GM18951 (cell line): ENCODE results near the gene GLS2.
"Not testable (repeated sequence)": the region's sequence is repeated elsewhere in the genome, so short reads cannot be mapped to it uniquely, and the experiment has no call there.

Experiments
- POLR2A ChIP-seq: IDR thresholded peaks from 4 replicates; pipeline ENCODE4 v1.6.1; 2011; ENCODE audit warnings: mild to moderate bottlenecking; ENCODE audit not compliant: insufficient read length, insufficient read depth; ENCODE audit errors: extremely low read depth
- in situ Hi-C: fragments of 300-500 bp; cut with MboI; formaldehyde crosslinking; loops from one replicate; pipeline ENCODE4 v1.12.0; 2022; ENCODE audit warnings: low sequenced_read_pairs, mixed read lengths, inconsistent platforms; ENCODE audit not compliant: unreplicated experiment

Gene GLS2

DNA sequence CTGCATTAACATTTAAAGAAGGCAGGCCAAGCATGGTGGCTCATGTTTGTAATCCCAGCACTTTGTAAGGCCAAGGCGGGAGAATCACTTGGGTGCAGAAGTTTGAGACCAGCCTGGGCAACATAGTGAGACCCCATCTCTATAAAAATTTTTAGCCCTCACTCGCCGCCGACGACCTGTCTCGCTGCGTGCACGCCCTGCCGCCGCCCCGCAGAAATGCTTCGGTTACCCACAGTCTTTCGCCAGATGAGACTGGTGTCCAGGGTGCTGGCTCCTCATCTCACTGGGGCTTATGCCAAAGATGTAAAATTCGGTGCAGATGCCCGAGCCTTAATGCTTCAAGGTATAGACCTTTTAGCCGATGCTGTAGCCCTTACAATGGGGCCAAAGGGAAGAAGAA is 22.8 kb upstream of the GLS2 start:
- in situ Hi-C loops: loop anchor here (5.0 to 25.0 kb wide), 3 partner anchors 54 to 477 kb away; a partner anchor contains a TSS

GRCh38 chr12:56499879-56500278 is 11.9 kb upstream of the GLS2 start:
- in situ Hi-C loops: loop anchor here (25.0 kb wide), 1 partner anchor 487 kb away; a partner anchor contains a TSS

More for the DNA sequence above, 22.8 kb upstream of the GLS2 start:
- TF ChIP-seq POLR2A: no peak

DNA sequence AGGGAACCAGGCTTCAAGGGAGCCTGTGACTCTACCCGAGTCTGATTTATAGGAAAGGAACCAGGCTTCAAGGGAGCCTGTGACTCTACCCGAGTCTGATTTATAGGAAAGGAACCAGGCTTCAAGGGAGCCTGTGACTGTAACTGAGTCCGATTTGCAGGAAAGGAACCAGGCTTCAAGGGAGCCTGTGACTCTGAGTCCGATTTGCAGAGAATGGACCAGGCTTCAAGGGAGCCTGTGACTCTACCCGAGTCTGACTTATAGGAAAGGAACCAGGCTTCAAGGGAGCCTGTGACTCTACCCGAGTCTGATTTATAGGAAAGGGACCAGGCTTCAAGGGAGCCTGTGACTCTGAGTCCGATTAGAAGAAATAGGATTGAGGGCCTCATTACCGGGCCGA is 11.5 kb upstream of the GLS2 start:
- in situ Hi-C loops: not testable (repeated sequence)

GRCh38 chr12:56498126-56498902 is 10.4 kb upstream of the GLS2 start:
- in situ Hi-C loops: not testable (repeated sequence)

DNA sequence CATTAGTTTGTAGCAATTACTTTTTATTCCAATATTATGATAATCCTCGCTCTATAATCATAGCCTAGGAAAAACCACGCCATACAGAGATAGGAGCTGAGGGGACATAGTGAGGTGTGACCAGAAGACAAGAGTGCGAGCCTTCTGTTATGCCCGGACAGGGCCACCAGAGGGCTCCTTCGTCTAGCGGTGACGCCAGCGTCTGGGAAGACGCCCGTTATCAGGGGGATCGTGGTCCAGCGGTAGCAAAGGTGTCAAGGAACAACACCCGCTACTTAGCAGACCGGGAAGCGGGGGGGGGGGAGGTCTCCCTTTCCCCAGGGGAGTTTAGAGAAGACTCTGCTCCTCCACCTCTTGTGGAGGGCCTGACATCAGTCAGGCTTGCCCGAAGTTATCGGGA is 8.7 kb upstream of the GLS2 start:
- in situ Hi-C loops: not testable (repeated sequence)

DNA sequence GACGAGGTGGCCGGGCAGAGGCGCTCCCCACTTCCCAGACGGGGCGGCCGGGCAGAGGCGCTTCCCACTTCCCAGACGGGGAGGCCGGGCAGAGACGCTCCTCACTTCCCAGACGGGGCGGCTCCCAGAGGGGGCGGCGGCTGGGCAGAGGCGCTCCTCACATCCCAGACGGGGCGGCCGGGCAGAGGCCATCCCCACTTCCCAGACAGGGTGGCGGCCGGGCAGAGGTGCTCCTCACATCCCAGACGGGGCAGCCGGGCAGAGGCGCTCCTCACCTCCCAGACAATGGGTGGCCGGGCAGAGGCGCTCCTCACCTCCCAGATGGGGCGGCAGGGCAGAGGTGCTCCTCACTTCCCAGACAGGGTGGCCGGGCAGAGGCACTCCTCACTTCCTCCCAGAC is 6.5 kb upstream of the GLS2 start:
- in situ Hi-C loops: not testable (repeated sequence)

DNA sequence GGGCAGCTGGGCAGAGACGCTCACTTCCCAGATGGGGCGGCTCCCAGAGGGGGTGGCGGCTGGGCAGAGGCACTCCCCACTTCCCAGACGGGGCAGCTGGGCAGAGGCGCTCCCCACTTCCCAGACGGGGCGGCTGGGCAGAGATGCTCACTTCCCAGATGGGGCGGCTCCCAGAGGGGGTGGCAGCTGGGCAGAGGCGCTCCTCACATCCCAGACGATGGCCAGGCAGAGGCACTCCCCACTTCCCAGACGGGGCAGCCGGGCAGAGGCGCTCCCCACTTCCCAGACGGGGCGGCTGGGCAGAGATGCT is 6.1 kb upstream of the GLS2 start:
- in situ Hi-C loops: not testable (repeated sequence)

GRCh38 chr12:56493409-56494105 is 5.6 kb upstream of the GLS2 start:
- in situ Hi-C loops: not testable (repeated sequence)

DNA sequence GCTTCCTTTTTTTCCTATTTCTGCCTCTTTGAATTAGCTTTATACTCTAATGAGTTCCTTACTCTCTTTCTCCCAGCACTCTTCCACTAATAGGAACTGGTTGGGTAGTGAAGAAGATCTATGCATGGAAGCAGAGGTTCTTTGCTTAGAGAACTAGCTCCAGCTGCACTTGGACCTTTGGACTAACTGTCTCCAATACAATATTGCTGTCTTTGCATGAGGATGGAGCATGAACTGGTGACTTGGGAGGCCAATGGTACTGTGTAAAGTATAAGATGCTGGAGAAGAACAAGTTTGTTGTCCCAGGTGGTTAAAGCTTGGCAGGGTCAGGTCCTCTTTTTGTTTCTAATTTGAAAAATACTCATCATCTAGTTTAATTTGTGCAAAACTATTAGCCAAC is 2.4 kb upstream of the GLS2 start:
- in situ Hi-C loops: no loop called here

DNA sequence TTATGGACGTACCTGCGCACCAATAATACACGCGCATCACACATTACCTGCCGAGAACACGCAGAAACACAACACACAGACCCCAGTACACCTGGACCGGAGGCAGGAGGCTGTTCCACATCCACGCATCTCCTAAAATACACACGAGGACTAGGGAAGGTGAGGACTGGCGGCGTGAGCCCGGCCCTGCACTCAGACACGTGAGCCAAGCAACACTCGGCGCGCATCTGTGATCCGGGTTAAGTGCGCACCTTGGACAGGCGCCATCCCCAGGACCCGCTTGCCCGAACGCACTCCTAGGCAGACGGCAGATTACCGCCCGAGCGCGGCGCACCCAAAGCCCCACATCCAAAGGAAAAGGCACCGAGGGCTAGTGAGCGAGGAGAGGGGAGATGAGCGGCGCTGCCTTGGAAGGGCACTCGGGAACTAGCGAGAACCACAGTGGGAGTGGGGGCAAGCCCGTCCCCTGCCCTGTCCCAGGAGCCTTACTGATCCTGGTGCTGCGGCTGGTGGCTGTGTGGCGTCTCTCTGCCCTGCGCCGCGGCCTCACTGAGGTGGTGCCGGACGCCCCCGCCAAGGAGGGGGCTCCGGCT is 417 bp downstream of the GLS2 start:
- TF ChIP-seq POLR2A: no peak
- in situ Hi-C loops: no loop called here

More for the DNA sequence above, 2.4 kb upstream of the GLS2 start:
- no peak for TF ChIP-seq POLR2A

GRCh38 chr12:56486694-56487093 is 1.3 kb downstream of the GLS2 start:
- TF ChIP-seq POLR2A: no peak
- in situ Hi-C loops: no loop called here

GRCh38 chr12:56484566-56484965 is 3.4 kb downstream of the GLS2 start:
- in situ Hi-C loops: no loop called here
- TF ChIP-seq POLR2A: no peak

GRCh38 chr12:56479625-56480024 is 8.3 kb downstream of the GLS2 start:
- in situ Hi-C loops: no loop called here
- TF ChIP-seq POLR2A: no peak

- TF ChIP-seq POLR2A: no peak
- in situ Hi-C loops: no loop called here
Observed at GRCh38 chr12:56477521-56478225, 10.3 kb downstream of the GLS2 start.

GRCh38 chr12:56476972-56477432 is 11.0 kb downstream of the GLS2 start:
- no peak for TF ChIP-seq POLR2A
- in situ Hi-C loops: no loop called here
